Fibroblast of the conjunctiva (primary cell): ENCODE results near the gene TEX9.

Source experiments
- DNase-seq: peaks from one replicate; pipeline ENCODE4 v3.0.0-alpha.2; 2010; ENCODE audit warnings: low read depth

TEX9 gene

GRCh38 chr15:56445746-56446145, 80.5 kb downstream of the TEX9 start:
- DNase-seq = no peak

GRCh38 chr15:56454836-56455235, 89.6 kb downstream of the TEX9 start:
- DNase-seq = no peak

- no peak for DNase-seq
Measured at GRCh38 chr15:56456229-56456628, 91.0 kb downstream of the TEX9 start.

- DNase-seq = no peak
Measured at GRCh38 chr15:56459096-56459495, 93.9 kb downstream of the TEX9 start.

- no peak for DNase-seq
Measured at GRCh38 chr15:56460071-56460470, 94.8 kb downstream of the TEX9 start.

- DNase-seq = no peak
Measured at GRCh38 chr15:56460947-56461346, 95.7 kb downstream of the TEX9 start.

- peak; percentile 93 for DNase-seq
Measured at GRCh38 chr15:56464893-56465520, 99.8 kb downstream of the TEX9 start, which contains the start of gene MNS1. Gene MNS1, minus strand, starts transcription at chr15:56465137. Its CDS starts 165 bp downstream, at chr15:56464972.

- no peak for DNase-seq
Measured at GRCh38 chr15:56467616-56468015, 102.4 kb downstream of the TEX9 start.

- no peak for DNase-seq
Measured at GRCh38 chr15:56468401-56468800, 103.2 kb downstream of the TEX9 start.

GRCh38 chr15:56469483-56469882, 104.3 kb downstream of the TEX9 start:
- DNase-seq = no peak

GRCh38 chr15:56471440-56472069, 106.3 kb downstream of the TEX9 start:
- no peak for DNase-seq

GRCh38 chr15:56472278-56472677, 107.1 kb downstream of the TEX9 start:
- DNase-seq = no peak

- no peak for DNase-seq
Measured at GRCh38 chr15:56473017-56473416, 107.8 kb downstream of the TEX9 start.

- no peak for DNase-seq
Measured at GRCh38 chr15:56475351-56475750, 110.1 kb downstream of the TEX9 start.
